Endodermal cell (in vitro differentiated cells): ENCODE data around the gene TRIM66. TPM values are rescaled to one million over a fixed set of nuclear protein-coding genes. Genes with fewer than 3 reads are reported as not detected.

Experiments used
- DNase-seq: peaks from one replicate; pipeline ENCODE4 v3.0.0-alpha.2; 2017
- H3K27ac ChIP-seq: 2 replicates; pipeline ENCODE4 v1.5.1; 2013; ENCODE audit warnings: mild to moderate bottlenecking, low read depth, low read length, moderate library complexity
- H3K27me3 ChIP-seq: 2 replicates; pipeline ENCODE4 v1.6.1; 2013; ENCODE audit warnings: mild to moderate bottlenecking, low read length, moderate library complexity; ENCODE audit not compliant: insufficient read depth, control insufficient read depth, poor library complexity, severe bottlenecking
- H3K36me3 ChIP-seq: 2 replicates; pipeline ENCODE4 v1.7.0; 2013; ENCODE audit warnings: mild to moderate bottlenecking, low read length, moderate library complexity; ENCODE audit not compliant: control insufficient read depth, insufficient read depth
- H3K4me1 ChIP-seq: one replicate; pipeline ENCODE4 v1.7.0; 2013; ENCODE audit warnings: low read length; ENCODE audit not compliant: control insufficient read depth, insufficient read depth
- H3K4me3 ChIP-seq: 2 replicates; pipeline ENCODE4 v1.5.1; 2013; ENCODE audit warnings: mild to moderate bottlenecking, low read length, moderate library complexity
- H3K9ac ChIP-seq: 2 replicates; pipeline ENCODE4 v1.6.1; 2013; ENCODE audit warnings: mild to moderate bottlenecking, low read length, moderate library complexity; ENCODE audit not compliant: poor library complexity, severe bottlenecking; ENCODE audit errors: extremely low read depth
- H3K9me3 ChIP-seq: 2 replicates; pipeline ENCODE4 v1.6.1; 2013; ENCODE audit warnings: mild to moderate bottlenecking, low read length, moderate library complexity; ENCODE audit not compliant: control insufficient read depth
- H3K27ac Mint-ChIP-seq: 2 replicates; pipeline ENCODE4 v1.8.0; 2020; ENCODE audit warnings: mixed read lengths
- H3K27me3 Mint-ChIP-seq: 2 replicates; pipeline ENCODE4 v1.8.0; 2021; ENCODE audit warnings: mild to moderate bottlenecking, mixed read lengths; ENCODE audit not compliant: insufficient read depth
- H3K36me3 Mint-ChIP-seq: 2 replicates; pipeline ENCODE4 v1.8.0; 2020; ENCODE audit warnings: low read depth, mixed read lengths
- H3K4me1 Mint-ChIP-seq: 2 replicates; pipeline ENCODE4 v1.8.0; 2020; ENCODE audit warnings: mixed read lengths
- H3K4me3 Mint-ChIP-seq: 2 replicates; pipeline ENCODE4 v1.8.0; 2020; ENCODE audit warnings: mild to moderate bottlenecking, moderate library complexity, mixed read lengths
- H3K9me3 Mint-ChIP-seq: 2 replicates; pipeline ENCODE4 v1.8.0; 2020; ENCODE audit warnings: mild to moderate bottlenecking, mixed read lengths
- WGBS, 2 experiments: methylation state at CpG; one replicate each; pipeline versions ENCODE4 v1.1.5 to v1.1.7; 2013; ENCODE audit warnings: missing lambda C conversion rate in 2 of 2, mixed read lengths in 1 of 2; ENCODE audit not compliant: insufficient coverage in 1 of 2, insufficient read length in 1 of 2; 5-methylcytosine and 5-hydroxymethylcytosine counted together
- total RNA-seq, 2 donors: library from RNA; stranded (reverse); fragmentation: NEBNext Ultra II Directional in 1 of 2; extraction: Animal tissue kit (Norgen Biotek cat#: 25700) in 1 of 2; gene quantifications; 2 replicates in 1 of 2; 3 replicates in 1 of 2; pipeline ENCODE4 v1.2.1, GENCODE V29; 2021
- TF ChIP-seq, protein P1 (sequence below): fragments of 200-600 bp; sonication (generic); conservative IDR thresholded peaks from 2 replicates; pipeline ENCODE4 v1.5.0; 2021; ENCODE audit warnings: antibody characterized with exemption, mild to moderate bottlenecking

Gene TRIM66
- total RNA-seq, 2 donors from 2014 or later, result 4.3 to 4.6 TPM

DNA sequence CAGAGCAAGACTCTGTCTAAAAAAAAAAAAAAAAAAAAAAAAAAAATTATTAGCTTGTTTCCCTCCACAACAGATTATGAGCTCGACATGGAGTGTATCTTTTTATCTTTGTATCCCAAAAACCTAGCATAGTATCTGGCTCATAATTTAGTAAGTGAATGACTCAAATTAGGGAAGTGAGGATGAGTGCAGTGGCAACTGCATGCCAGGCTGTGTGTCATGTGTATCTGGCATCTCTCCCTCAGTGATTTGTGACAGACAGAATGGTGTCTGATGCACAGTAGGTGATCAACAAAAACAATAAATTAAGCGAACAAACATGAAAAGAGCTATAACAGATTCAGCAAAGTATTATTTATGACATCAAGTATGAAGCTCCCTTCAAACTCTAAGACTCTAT, 95.7 kb downstream of the TRIM66 start:
- no peak overlapping the region for H3K27ac Mint-ChIP-seq
- peaks cover 4% of the 10 kb centered on the region for H3K36me3 Mint-ChIP-seq
- Histone ChIP-seq H3K27ac (no peak overlapping the region), H3K27me3 (no peaks in the 10 kb centered on the region), H3K4me1 (peaks cover 6% of the 10 kb centered on the region), H3K9ac (no peak overlapping the region), H3K9me3 (peaks cover 16% of the 10 kb centered on the region), H3K4me3 (no peak overlapping the region), H3K36me3 (no peaks in the 10 kb centered on the region)
- no peaks in the 10 kb centered on the region for H3K9me3 Mint-ChIP-seq
- DNase-seq, result no peak
- H3K27me3 Mint-ChIP-seq, result no peaks in the 10 kb centered on the region
- peaks cover 11% of the 10 kb centered on the region for H3K4me1 Mint-ChIP-seq
- 94% methylated on average over 2 of the region's 2 CpGs; no CpG with 5 or more reads in 1 of the 2 experiments for whole genome bisulfite sequencing, 2 experiments
- no peak overlapping the region for H3K4me3 Mint-ChIP-seq
- TF ChIP-seq, protein P1, sequence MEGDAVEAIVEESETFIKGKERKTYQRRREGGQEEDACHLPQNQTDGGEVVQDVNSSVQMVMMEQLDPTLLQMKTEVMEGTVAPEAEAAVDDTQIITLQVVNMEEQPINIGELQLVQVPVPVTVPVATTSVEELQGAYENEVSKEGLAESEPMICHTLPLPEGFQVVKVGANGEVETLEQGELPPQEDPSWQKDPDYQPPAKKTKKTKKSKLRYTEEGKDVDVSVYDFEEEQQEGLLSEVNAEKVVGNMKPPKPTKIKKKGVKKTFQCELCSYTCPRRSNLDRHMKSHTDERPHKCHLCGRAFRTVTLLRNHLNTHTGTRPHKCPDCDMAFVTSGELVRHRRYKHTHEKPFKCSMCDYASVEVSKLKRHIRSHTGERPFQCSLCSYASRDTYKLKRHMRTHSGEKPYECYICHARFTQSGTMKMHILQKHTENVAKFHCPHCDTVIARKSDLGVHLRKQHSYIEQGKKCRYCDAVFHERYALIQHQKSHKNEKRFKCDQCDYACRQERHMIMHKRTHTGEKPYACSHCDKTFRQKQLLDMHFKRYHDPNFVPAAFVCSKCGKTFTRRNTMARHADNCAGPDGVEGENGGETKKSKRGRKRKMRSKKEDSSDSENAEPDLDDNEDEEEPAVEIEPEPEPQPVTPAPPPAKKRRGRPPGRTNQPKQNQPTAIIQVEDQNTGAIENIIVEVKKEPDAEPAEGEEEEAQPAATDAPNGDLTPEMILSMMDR, result no peak

DNA sequence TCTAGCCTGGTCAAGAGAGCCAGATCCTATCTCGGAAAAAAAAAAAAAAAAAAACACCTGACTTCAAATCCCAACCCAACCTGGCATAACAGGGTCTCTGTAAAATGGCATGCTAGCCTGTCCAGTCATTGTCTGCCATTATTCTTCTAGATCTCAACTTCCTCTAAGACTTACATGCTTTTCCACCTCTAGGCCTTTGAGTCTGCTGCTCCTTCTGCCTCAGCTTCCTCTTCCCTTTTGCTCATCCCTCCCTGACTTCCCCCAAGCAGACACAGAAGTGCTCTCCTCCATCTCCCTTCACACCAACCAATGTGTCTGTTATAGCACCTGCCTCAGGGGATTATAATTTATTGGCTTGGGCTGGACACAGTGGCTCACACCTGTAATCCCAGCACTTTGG, 96.3 kb downstream of the TRIM66 start:
- H3K4me1 Mint-ChIP-seq, result peaks cover 8% of the 10 kb centered on the region
- H3K27me3 Mint-ChIP-seq, result no peaks in the 10 kb centered on the region
- TF ChIP-seq, protein P1, result no peak
- no peaks in the 10 kb centered on the region for H3K9me3 Mint-ChIP-seq
- no peak overlapping the region for H3K27ac Mint-ChIP-seq
- peaks cover 4% of the 10 kb centered on the region for H3K36me3 Mint-ChIP-seq
- no peak overlapping the region for H3K4me3 ChIP-seq
- H3K9me3 ChIP-seq, result peaks cover 16% of the 10 kb centered on the region
- 72 to 100% methylated on average over 1 of the region's 1 CpG for WGBS, 2 experiments
- no peaks in the 10 kb centered on the region for H3K36me3 ChIP-seq
- no peaks in the 10 kb centered on the region for H3K27me3 ChIP-seq
- H3K27ac ChIP-seq, result no peak overlapping the region
- no peak for DNase-seq
- H3K4me1 ChIP-seq, result peaks cover 6% of the 10 kb centered on the region
- no peak overlapping the region for H3K4me3 Mint-ChIP-seq
- H3K9ac ChIP-seq, result no peak overlapping the region

DNA sequence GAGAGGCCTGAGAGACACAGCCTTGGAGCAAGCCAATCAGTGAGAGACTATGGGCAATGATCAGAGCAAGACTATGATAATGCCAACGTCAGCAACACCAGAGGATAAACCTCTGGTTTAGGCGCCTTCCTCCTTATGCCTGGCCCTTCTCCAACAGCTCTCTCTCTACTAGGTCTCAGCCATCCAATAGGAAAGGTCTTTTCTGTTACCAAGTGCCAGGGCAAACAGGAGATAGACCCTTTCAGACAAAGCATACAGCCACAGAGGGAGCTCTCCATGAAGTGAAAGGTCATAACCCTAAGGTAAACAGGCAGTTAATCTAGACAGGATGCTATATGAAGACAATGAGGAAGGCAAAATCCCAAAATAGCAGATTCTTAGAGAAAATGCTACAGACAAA, 98.0 kb downstream of the TRIM66 start:
- 84% methylated on average over 2 of the region's 2 CpGs; no CpG with 5 or more reads in 1 of the 2 experiments for WGBS, 2 experiments
- no peak overlapping the region for H3K4me3 Mint-ChIP-seq

More for the DNA sequence above, 98.0 kb downstream of the TRIM66 start:
- no peaks in the 10 kb centered on the region for H3K27me3 Mint-ChIP-seq
- H3K9ac ChIP-seq, result no peak overlapping the region
- TF ChIP-seq, protein P1, result peak; percentile 18
- no peak overlapping the region for H3K27ac ChIP-seq
- H3K36me3 ChIP-seq, result no peaks in the 10 kb centered on the region
- peak; percentile 52 for DNase-seq
- peaks cover 6% of the 10 kb centered on the region for H3K4me1 Mint-ChIP-seq
- H3K9me3 ChIP-seq, result peaks cover 20% of the 10 kb centered on the region
- H3K4me3 ChIP-seq, result no peak overlapping the region
- peaks cover 3% of the 10 kb centered on the region for H3K4me1 ChIP-seq
- no peaks in the 10 kb centered on the region for H3K27me3 ChIP-seq
- peaks cover 4% of the 10 kb centered on the region for H3K36me3 Mint-ChIP-seq
- H3K9me3 Mint-ChIP-seq, result peaks cover 9% of the 10 kb centered on the region
- no peak overlapping the region for H3K27ac Mint-ChIP-seq
